ENCODE measurements around the gene CELA3B. TPM values are rescaled to one million over a fixed set of nuclear protein-coding genes. Genes with fewer than 3 reads are reported as not detected.
"Not testable (repeated sequence)": the region's sequence is repeated elsewhere in the genome, so short reads cannot be mapped to it uniquely, and the experiment has no call there.

Gene CELA3B
- total and polyA plus RNA-seq, 2 of the 13 experiments (the other 11 are each of a cell fraction or from before 2014, with no cell fraction given): 0.34 TPM; not detected in 1

DNA sequence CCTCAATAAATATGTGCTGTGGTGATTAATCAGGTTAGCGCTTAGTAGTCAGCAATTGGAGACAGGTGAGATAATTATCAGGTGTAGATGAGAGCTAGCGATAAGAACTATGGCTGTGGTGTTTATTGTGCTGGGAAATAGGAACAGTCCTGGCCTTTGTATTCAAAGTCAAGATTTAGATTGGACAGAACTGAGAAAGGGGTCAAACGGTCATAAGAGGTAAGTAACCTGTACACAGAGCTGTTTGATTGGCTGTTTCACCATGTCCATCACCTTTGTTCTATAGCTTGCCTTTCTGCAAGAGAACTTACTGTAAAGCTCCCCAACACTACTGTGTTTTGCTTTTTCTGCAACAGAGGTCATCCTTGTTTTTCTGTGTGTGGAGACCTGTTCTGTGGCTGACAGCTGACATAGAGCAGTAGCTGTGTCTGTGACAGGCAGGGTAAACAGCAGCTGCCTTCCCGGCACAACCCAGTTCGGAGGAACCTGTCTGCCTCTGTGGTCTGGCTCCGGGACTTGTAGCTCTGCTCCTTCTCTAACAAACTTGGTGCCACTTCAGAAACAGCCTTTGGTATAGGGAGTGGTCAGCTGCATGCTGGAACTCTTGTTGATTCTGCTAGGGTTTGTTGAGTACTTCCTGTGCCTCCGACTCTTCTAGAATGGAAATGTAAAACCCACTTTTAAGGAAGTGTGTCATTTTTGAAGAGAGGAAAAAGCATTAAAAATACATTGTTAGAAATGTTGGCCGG lies 54.6 kb downstream of the CELA3B start:
- intact Hi-C loops (cut with micrococcal nuclease; ENCODE audit: unreplicated experiment): no loop called here
- ATAC-seq: no peak
- Histone ChIP-seq H2AFZ (ENCODE audit: low read length) (no peak overlapping the region), H3K4me1 (ENCODE audit: insufficient read depth, low read length) (peaks cover 18% of the 10 kb centered on the region), H3K36me3 (replicated peaks in 1 of 2; ENCODE audit: control insufficient read depth in 1 of 2, insufficient read depth in 2 of 2, low read length in 2 of 2) (no peaks in the 10 kb centered on the region), H4K20me1 (ENCODE audit: insufficient read depth, low read length) (no peaks in the 10 kb centered on the region), H3K79me2 (ENCODE audit: insufficient read depth, low read length) (peaks cover 2% of the 10 kb centered on the region), H3K9ac (ENCODE audit: insufficient read depth, low read depth, low read length) (no peak overlapping the region), H3K4me2 (ENCODE audit: low read depth, low read length) (peak overlapping the region; percentile 39; the same call in 1 of the 2 replicates), H3K27ac (ENCODE audit: extremely low read length, insufficient read depth, low read length) (peak overlapping the region; percentile 13), H3K27me3 (ENCODE audit: control insufficient read depth in 1 of 2, insufficient read depth in 2 of 2, low read length in 2 of 2) (no peaks in the 10 kb centered on the region), H3K4me3 (replicated peaks in 1 of 3; ENCODE audit: insufficient read depth in 1 of 3, low read depth in 2 of 3, low read length in 3 of 3) (no peak overlapping the region), H3K9me3 (ENCODE audit: low read length) (no peaks in the 10 kb centered on the region)
- WGBS (ENCODE audit: low lambda C conversion rate): 83% methylated on average over 8 of the region's 8 CpGs
- no peak for FAIRE-seq
- TF ChIP-seq NFYB (CRISPR knock-in tag; IDR thresholded peaks at IDR 0.05) (peak; percentile 50), FOXA3 (CRISPR knock-in tag; IDR thresholded peaks at IDR 0.05) (no peak)
- BruUV-seq (replicated peaks): no TSS peak
- ChIA-PET CTCF (ENCODE audit: low intra/inter-chr PET ratio, low total read pairs) (no interaction called here), POLR2A (no interaction called here)
- in situ Hi-C loops (cut with HindIII; ENCODE audit: extremely low pct_ligation_motif_present, low pct_unique_long_range_greater_than_20kb): no loop called here
- DNase-seq (ENCODE audit: low spot score): peak; percentile 47

DNA sequence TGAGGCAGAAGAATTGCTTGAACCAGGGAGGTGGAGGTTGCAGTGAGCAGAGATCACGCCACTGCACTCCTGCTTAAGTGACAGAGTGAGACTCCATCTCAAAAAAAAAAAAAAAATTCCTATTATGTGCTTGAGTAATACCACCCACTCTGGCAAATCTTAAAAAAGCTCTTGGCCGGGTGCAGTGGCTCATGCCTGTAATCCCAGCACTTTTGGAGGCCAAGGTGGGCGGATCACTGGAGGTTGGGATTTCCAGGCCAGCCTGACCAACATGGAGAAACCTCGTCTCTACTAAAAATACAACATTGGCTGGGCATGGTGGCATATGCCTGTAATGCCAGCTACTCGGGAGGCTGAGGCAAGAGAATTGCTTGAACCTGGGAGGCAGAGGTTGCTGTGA lies 58.0 kb downstream of the CELA3B start:
- H3K36me3 ChIP-seq (replicated peaks in 1 of 2; ENCODE audit: control insufficient read depth in 1 of 2, insufficient read depth in 2 of 2, low read length in 2 of 2); H3K27ac ChIP-seq (ENCODE audit: extremely low read length, insufficient read depth, low read length); ATAC-seq; H3K4me2 ChIP-seq (ENCODE audit: low read depth, low read length); CTCF ChIA-PET (ENCODE audit: low intra/inter-chr PET ratio, low total read pairs); H3K4me3 ChIP-seq (replicated peaks in 1 of 3; ENCODE audit: insufficient read depth in 1 of 3, low read depth in 2 of 3, low read length in 3 of 3); in situ Hi-C loops (cut with HindIII; ENCODE audit: extremely low pct_ligation_motif_present, low pct_unique_long_range_greater_than_20kb); H3K27me3 ChIP-seq (ENCODE audit: control insufficient read depth in 1 of 2, insufficient read depth in 2 of 2, low read length in 2 of 2); H3K9ac ChIP-seq (ENCODE audit: insufficient read depth, low read depth, low read length); H3K79me2 ChIP-seq (ENCODE audit: insufficient read depth, low read length); H4K20me1 ChIP-seq (ENCODE audit: insufficient read depth, low read length); DNase-seq (ENCODE audit: low spot score); H3K9me3 ChIP-seq (ENCODE audit: low read length); FAIRE-seq; intact Hi-C loops (cut with micrococcal nuclease; ENCODE audit: unreplicated experiment); BruUV-seq (replicated peaks); H2AFZ ChIP-seq (ENCODE audit: low read length): not testable (repeated sequence)
- POLR2A ChIA-PET: interaction anchor here (1.7 kb wide), 1 partner anchor 10 kb away, joined by 3 read pairs; no protein-coding TSS in a partner anchor
- peaks cover 31% of the 10 kb centered on the region for H3K4me1 ChIP-seq (ENCODE audit: insufficient read depth, low read length)
- WGBS (ENCODE audit: low lambda C conversion rate): 64% methylated on average over 5 of the region's 5 CpGs

Measured in HepG2 (cell line).